Measurements from ENCODE around the gene USP32.
"Not testable (repeated sequence)": the region's sequence is repeated elsewhere in the genome, so short reads cannot be mapped to it uniquely, and the experiment has no call there.

The USP32 gene

DNA sequence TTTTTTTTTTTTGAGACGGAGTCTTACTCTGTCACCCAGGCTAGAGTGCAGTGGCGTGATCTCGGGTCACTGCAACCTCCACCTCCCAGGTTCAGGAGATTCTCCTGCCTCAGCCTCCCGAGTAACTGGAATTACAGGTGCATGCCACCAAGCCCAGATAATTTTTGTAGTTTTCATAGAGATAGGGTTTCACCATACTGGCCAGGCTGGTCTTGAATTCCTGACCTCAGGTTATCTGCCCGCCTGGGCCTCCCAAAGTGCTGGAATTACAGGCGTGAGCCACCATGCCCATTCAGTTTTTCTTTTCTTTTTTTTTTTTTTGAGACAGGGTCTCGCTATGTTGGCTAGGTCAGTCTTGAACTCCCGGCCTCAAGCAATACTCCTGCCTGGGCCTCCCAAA lies 164.7 kb downstream of the USP32 start:
- H3K9ac ChIP-seq (ENCODE audit: low read length); H3K9me3 ChIP-seq (ENCODE audit: control insufficient read depth, low read length); H3K4me1 ChIP-seq (ENCODE audit: control insufficient read depth, insufficient read depth, low read length); H3K27me3 ChIP-seq (ENCODE audit: control insufficient read depth, insufficient read depth, low read length); H3K36me3 ChIP-seq (ENCODE audit: control insufficient read depth, insufficient read depth, low read length); H3K4me3 ChIP-seq (ENCODE audit: low read length): not testable (repeated sequence)

DNA sequence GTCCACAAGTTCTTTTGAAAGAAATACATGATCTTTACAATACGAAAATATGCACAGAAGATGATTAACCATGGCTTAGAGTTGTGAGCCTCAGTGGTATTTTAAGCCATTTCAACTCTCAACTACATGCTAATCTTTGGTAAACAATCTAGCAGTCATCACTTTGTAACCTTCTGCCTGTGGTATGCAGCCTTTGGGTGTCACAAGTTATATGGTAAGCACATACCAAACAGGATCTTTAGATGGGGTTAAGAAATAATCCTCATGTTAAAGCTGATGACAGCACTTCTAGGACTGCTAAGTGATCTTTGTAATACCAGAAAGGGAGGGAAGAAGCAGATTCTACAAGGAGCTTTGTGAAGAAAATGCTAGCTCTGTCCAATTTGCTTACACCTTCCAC lies 167.9 kb downstream of the USP32 start:
- Histone ChIP-seq H3K9me3 (ENCODE audit: control insufficient read depth, low read length) (no peaks in the 10 kb centered on the region), H3K9ac (ENCODE audit: low read length) (no peak overlapping the region)

DNA sequence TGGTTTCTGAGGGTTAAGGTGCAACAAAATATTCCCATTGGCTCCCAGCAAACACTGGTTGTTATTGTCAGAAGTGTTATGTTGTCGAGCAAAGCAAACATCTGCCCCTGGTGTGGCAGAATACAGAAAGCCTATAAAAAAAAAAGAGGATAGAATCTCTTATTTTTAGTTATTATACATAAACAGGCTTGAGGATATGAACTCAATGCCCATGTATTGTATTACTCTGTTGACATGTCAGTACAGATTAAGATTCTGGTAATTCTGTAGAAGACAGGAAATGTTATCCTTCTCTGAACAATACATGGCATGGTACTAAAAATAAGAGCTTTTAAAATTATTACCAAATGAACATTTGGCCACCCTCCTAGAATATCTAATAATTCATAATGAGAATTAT lies 168.5 kb downstream of the USP32 start:
- no peaks in the 10 kb centered on the region for H3K36me3 ChIP-seq (ENCODE audit: control insufficient read depth, insufficient read depth, low read length)

More for the DNA sequence above, 167.9 kb downstream of the USP32 start:
- Histone ChIP-seq H3K36me3 (ENCODE audit: control insufficient read depth, insufficient read depth, low read length) (no peaks in the 10 kb centered on the region), H3K4me3 (ENCODE audit: low read length) (no peak overlapping the region), H3K27me3 (ENCODE audit: control insufficient read depth, insufficient read depth, low read length) (no peaks in the 10 kb centered on the region), H3K4me1 (ENCODE audit: control insufficient read depth, insufficient read depth, low read length) (no peaks in the 10 kb centered on the region)

DNA sequence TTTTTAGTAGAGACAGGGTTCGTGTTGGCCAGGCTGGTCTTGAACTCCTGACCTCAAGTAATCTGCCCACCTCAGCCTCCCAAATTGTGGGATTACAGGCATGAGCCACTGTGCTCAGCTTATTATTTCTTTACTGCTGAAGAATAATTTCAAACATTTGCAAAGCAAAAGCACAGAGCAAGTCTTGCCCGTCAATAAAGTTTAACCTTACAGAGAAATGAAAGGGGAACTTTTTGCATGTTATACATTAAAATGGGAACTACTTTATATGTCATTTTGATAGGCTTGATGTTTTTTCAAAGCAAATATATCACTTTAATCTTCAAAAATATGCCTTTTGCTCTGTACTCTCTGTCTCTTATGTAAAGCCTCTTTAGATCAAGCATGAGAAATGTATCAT lies 173.2 kb downstream of the USP32 start:
- not testable (repeated sequence) for H3K36me3 ChIP-seq (ENCODE audit: control insufficient read depth, insufficient read depth, low read length); H3K9ac ChIP-seq (ENCODE audit: low read length); H3K4me1 ChIP-seq (ENCODE audit: control insufficient read depth, insufficient read depth, low read length); H3K4me3 ChIP-seq (ENCODE audit: low read length); H3K27me3 ChIP-seq (ENCODE audit: control insufficient read depth, insufficient read depth, low read length); H3K9me3 ChIP-seq (ENCODE audit: control insufficient read depth, low read length)

More for the DNA sequence above, 168.5 kb downstream of the USP32 start:
- Histone ChIP-seq H3K4me3 (ENCODE audit: low read length) (no peak overlapping the region), H3K27me3 (ENCODE audit: control insufficient read depth, insufficient read depth, low read length) (no peaks in the 10 kb centered on the region), H3K4me1 (ENCODE audit: control insufficient read depth, insufficient read depth, low read length) (no peaks in the 10 kb centered on the region), H3K9me3 (ENCODE audit: control insufficient read depth, low read length) (no peaks in the 10 kb centered on the region), H3K9ac (ENCODE audit: low read length) (no peak overlapping the region)

DNA sequence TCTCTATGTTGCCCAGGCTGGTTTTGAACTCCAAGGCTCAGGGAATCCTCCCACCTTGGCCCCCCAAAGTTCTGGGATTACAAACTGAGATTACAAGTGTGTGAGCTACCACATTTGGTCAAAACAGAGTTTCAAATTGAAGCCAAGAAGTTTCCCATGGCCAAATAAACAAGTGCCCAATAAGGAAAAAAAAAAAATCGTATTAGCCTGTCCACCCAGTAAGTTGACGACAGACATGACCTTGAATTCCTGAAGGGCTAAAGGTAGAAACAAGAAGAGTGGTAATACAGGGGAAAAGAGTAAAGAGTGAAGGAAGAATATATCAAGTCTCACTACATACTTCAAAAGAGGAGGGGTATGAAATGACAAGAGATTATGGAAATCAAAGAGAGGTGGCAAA lies 176.0 kb downstream of the USP32 start:
- H3K9ac ChIP-seq (ENCODE audit: low read length); H3K36me3 ChIP-seq (ENCODE audit: control insufficient read depth, insufficient read depth, low read length): not testable (repeated sequence)

DNA sequence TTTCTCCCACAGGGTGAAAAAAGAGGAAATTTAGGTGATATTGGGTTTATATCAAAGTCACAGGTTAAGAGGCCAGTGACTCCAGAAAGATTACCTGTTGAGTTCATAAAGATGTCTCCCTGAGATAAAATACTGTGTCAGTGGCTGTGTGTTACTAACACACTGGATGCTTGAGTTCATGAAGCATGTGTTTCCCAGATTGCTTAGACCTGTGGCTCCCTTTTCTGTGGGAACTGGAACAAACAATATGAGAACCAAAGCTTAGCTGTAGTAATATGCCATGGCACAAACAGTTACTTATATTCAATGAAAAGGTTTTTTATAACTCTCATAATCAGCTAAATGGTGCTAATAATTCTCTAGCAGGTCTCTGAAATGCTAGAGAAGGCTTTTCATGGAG lies 180.7 kb downstream of the USP32 start:
- not testable (repeated sequence) for H3K27me3 ChIP-seq (ENCODE audit: control insufficient read depth, insufficient read depth, low read length); H3K4me3 ChIP-seq (ENCODE audit: low read length); H3K9me3 ChIP-seq (ENCODE audit: control insufficient read depth, low read length); H3K4me1 ChIP-seq (ENCODE audit: control insufficient read depth, insufficient read depth, low read length); H3K36me3 ChIP-seq (ENCODE audit: control insufficient read depth, insufficient read depth, low read length); H3K9ac ChIP-seq (ENCODE audit: low read length)

More for the DNA sequence above, 176.0 kb downstream of the USP32 start:
- not testable (repeated sequence) for H3K27me3 ChIP-seq (ENCODE audit: control insufficient read depth, insufficient read depth, low read length); H3K4me3 ChIP-seq (ENCODE audit: low read length); H3K9me3 ChIP-seq (ENCODE audit: control insufficient read depth, low read length); H3K4me1 ChIP-seq (ENCODE audit: control insufficient read depth, insufficient read depth, low read length)

DNA sequence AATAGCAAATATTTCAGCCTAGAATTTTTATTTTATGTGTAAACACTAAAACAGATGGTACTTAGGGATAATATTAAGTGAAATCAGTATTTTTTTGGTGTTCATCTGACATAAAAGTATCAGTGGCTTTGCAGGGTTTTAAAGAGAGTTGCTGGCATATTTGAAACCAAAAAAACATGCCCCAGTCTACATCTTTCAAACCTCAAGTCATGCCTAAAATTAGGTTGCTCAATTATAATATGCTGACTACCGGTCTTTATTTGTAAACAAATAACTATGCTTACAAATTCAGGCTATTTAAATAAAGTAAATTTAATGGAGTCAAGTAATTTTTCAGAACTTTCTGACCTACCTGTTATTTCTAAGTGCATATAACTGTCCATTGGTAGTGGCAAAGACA lies 183.6 kb downstream of the USP32 start:
- not testable (repeated sequence) for H3K9ac ChIP-seq (ENCODE audit: low read length)

DNA sequence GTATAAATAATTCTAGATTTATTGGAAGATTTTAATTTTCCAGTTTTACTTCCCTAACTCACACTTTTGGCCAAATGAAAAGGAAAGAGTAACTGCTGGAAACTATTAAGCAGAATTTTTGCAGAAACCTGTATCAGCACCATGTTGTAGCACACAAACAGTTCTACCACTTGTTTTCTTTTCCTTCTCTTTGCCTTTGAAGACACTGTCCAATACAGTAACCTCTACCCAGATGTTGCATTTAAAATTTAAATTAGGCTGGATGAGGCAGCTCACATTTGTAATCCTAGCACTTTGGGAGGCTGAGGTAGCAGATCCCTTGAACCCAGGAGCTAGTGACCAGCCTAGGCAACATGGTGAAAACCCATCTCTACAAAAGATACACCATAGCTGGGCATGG lies 186.2 kb downstream of the USP32 start:
- not testable (repeated sequence) for H3K9ac ChIP-seq (ENCODE audit: low read length); H3K36me3 ChIP-seq (ENCODE audit: control insufficient read depth, insufficient read depth, low read length); H3K4me3 ChIP-seq (ENCODE audit: low read length); H3K27me3 ChIP-seq (ENCODE audit: control insufficient read depth, insufficient read depth, low read length); H3K4me1 ChIP-seq (ENCODE audit: control insufficient read depth, insufficient read depth, low read length); H3K9me3 ChIP-seq (ENCODE audit: control insufficient read depth, low read length)

More for the DNA sequence above, 183.6 kb downstream of the USP32 start:
- not testable (repeated sequence) for H3K4me1 ChIP-seq (ENCODE audit: control insufficient read depth, insufficient read depth, low read length); H3K4me3 ChIP-seq (ENCODE audit: low read length); H3K27me3 ChIP-seq (ENCODE audit: control insufficient read depth, insufficient read depth, low read length); H3K9me3 ChIP-seq (ENCODE audit: control insufficient read depth, low read length); H3K36me3 ChIP-seq (ENCODE audit: control insufficient read depth, insufficient read depth, low read length)

DNA sequence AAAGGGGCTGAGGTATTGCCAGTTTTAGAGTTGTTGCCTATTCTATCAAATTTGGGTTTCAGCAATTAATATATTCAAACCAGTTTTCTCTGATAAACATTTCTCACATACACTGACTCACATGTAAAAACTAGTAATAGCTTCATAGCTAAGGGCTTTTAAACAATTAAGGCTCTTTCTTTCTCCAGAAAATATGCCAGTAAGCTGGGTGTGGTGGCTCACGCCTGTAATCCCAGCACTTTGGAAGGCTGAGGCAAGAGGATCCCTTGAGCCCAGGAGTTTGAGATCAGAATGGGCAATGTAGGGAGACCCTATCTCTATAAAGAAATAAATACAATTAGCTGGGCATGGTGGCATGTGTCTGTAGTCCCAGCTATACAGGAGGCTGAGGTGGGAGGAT lies 193.3 kb downstream of the USP32 start:
- not testable (repeated sequence) for H3K9ac ChIP-seq (ENCODE audit: low read length); H3K27me3 ChIP-seq (ENCODE audit: control insufficient read depth, insufficient read depth, low read length); H3K9me3 ChIP-seq (ENCODE audit: control insufficient read depth, low read length); H3K36me3 ChIP-seq (ENCODE audit: control insufficient read depth, insufficient read depth, low read length); H3K4me3 ChIP-seq (ENCODE audit: low read length); H3K4me1 ChIP-seq (ENCODE audit: control insufficient read depth, insufficient read depth, low read length)

DNA sequence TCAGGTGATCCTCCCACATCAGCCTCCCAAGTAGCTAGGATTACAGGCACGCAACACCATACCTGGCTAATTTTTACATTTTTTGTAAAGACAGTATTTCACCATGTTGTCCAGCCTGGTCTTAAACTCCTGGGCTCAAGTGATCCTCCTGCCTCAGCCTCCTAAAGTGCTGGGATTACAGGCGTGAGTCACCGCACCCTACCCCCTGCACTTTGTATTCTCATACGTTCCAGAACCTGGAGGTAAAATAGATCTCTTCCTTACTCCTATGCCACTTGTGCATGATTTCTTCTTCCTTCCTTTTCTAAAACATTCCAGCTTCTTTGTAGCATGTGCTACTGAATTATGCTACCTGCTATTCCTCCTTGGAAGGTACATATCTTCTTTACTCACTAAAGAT lies 197.8 kb downstream of the USP32 start:
- H3K27me3 ChIP-seq (ENCODE audit: control insufficient read depth, insufficient read depth, low read length); H3K9ac ChIP-seq (ENCODE audit: low read length); H3K36me3 ChIP-seq (ENCODE audit: control insufficient read depth, insufficient read depth, low read length); H3K4me1 ChIP-seq (ENCODE audit: control insufficient read depth, insufficient read depth, low read length); H3K4me3 ChIP-seq (ENCODE audit: low read length); H3K9me3 ChIP-seq (ENCODE audit: control insufficient read depth, low read length): not testable (repeated sequence)

DNA sequence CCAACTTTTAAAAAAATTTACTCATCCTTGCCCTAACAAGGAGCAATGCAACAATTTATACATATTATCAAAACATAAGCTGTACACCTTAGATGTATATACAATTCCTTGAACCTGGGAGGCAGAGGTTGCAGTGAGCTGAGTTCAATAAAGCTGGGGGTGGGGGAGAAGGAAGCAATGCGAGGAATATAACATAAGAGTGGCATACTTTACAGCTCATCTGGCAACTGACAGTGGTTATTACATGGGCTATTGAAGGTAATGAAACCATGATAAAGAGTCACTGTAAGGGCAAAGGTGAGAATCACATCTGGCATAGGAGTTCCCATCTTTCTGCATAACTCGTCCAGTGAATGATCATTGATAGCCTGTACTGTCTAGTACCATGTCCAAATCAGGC lies 198.5 kb downstream of the USP32 start:
- H3K27me3 ChIP-seq (ENCODE audit: control insufficient read depth, insufficient read depth, low read length) = no peaks in the 10 kb centered on the region
- no peaks in the 10 kb centered on the region for H3K4me1 ChIP-seq (ENCODE audit: control insufficient read depth, insufficient read depth, low read length)
- H3K4me3 ChIP-seq (ENCODE audit: low read length) = no peak overlapping the region
- no peaks in the 10 kb centered on the region for H3K9me3 ChIP-seq (ENCODE audit: control insufficient read depth, low read length)
- H3K9ac ChIP-seq (ENCODE audit: low read length) = no peak overlapping the region
- no peaks in the 10 kb centered on the region for H3K36me3 ChIP-seq (ENCODE audit: control insufficient read depth, insufficient read depth, low read length)

DNA sequence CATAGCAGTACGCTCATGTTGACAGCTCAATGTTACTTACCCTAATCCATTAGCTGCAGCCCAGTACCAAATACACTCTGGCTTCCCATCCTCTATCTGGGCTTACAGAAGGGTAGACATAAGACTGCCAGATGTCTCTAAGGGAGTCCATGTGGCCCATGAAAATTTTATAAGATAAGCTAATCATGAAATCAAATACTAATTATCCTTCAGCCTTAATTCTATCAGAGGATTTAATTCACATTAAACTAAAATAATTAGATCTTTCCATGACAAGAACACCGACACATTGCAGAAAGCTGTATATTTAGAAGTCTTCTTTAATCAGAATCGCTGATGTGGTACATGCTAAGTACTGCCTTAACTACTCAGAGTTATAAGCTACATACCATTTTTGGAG lies 198.9 kb downstream of the USP32 start:
- H3K36me3 ChIP-seq (ENCODE audit: control insufficient read depth, insufficient read depth, low read length); H3K4me3 ChIP-seq (ENCODE audit: low read length); H3K9ac ChIP-seq (ENCODE audit: low read length); H3K9me3 ChIP-seq (ENCODE audit: control insufficient read depth, low read length); H3K27me3 ChIP-seq (ENCODE audit: control insufficient read depth, insufficient read depth, low read length); H3K4me1 ChIP-seq (ENCODE audit: control insufficient read depth, insufficient read depth, low read length): not testable (repeated sequence)

DNA sequence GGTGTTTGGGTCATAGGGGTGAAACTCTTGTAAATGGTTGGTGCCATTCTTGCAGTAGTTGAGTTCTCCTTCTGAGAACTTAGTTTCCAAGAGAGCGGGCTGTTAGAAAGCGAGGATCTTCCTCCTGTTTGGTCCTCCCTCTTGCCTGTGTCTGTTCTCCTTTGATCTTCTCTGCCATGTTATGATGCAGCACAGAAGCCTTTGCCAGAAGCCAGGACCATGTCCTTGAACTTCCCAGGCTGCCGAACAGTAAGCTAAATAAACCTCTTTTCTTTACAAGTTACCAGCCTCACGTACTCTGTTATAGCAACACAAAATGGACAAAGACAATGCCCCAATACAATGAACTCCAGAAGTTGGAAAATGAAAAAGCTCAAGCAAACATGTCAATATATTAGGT lies 201.9 kb downstream of the USP32 start:
- not testable (repeated sequence) for H3K9ac ChIP-seq (ENCODE audit: low read length); H3K36me3 ChIP-seq (ENCODE audit: control insufficient read depth, insufficient read depth, low read length); H3K9me3 ChIP-seq (ENCODE audit: control insufficient read depth, low read length); H3K27me3 ChIP-seq (ENCODE audit: control insufficient read depth, insufficient read depth, low read length); H3K4me1 ChIP-seq (ENCODE audit: control insufficient read depth, insufficient read depth, low read length); H3K4me3 ChIP-seq (ENCODE audit: low read length)
